IPS-18c (cell line): ENCODE measurements around the gene RTF2.

Experiments used
- H3K4me3 ChIP-seq: 2 replicates; pipeline ENCODE4 v1.7.0; 2013; ENCODE audit warnings: low read depth, mild to moderate bottlenecking, low read length, moderate library complexity; ENCODE audit not compliant: insufficient read depth
- H3K9me3 ChIP-seq: one replicate; pipeline ENCODE4 v1.6.1; 2013; ENCODE audit warnings: mild to moderate bottlenecking, low read length, moderate library complexity; ENCODE audit not compliant: control insufficient read depth, insufficient read depth

The RTF2 gene

DNA sequence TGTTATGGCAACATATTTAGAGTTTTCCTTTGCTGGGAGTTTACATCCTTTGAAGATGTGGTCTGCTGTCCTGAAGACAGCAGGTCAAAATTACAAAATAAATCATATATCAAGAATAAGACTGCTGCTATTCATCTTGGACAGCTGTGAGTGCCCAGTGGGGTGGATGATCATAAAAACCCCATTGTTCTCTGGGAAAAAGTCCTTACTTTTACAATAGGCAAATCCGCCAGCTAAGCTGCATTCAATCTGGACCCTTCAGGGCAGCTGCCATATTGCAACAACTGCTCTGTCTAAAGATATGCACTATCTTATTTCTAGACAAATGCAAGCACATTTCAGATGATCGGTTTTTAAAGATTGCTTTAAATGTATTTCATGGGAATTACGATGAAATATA lies 37.0 kb upstream of the RTF2 start:
- H3K9me3 ChIP-seq = no peaks in the 10 kb centered on the region
- H3K4me3 ChIP-seq = no peak overlapping the region

DNA sequence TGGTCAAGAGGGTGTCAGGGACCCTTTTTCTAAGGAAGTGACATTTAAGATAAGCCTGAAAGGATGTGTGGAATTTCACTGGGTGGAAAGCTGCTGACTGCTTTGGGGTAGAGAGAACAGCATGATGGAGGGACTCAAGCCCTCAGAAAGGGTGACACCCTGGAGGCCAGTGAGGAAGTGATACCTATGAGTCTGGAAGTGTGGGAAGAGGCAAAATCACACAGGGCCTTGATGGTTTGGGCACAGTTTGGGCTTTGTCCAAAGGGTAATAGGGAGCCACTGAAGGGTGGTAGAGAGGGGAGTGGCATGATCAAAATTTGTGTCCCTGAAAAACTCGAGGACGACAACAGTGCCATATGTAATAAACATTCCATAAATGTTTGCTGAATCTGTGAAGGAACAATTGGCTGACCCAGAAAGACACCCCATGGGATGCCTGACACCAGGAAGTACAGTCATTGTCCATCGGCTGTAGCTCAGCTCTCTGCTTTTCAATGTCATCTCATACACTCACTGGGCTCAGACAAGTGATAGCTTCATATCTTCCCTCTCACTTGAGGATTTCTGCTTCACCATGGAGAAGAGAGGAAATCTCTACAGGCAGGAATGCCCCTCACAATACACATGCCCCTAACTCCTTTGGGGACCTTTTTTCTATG lies 35.1 kb upstream of the RTF2 start:
- no peaks in the 10 kb centered on the region for H3K9me3 ChIP-seq
- no peak overlapping the region for H3K4me3 ChIP-seq

DNA sequence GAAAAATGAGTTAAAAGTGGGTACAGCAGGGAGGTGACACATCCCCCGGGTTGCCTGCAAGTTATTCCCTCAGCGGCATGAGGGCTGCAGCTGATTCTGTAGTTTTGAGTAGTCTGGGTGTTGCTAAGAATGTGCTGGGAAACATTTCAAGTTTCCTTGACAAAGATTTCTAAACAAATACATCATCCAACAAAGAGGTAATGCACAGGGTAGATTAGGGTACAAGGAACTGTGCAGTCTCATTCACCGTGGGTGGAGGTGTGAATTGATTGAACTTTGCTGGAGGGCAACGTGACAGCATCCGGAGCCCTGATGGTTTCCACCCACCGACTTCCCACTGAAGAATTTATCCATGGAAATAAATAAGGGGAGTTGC lies 34.6 kb upstream of the RTF2 start:
- no peaks in the 10 kb centered on the region for H3K9me3 ChIP-seq

DNA sequence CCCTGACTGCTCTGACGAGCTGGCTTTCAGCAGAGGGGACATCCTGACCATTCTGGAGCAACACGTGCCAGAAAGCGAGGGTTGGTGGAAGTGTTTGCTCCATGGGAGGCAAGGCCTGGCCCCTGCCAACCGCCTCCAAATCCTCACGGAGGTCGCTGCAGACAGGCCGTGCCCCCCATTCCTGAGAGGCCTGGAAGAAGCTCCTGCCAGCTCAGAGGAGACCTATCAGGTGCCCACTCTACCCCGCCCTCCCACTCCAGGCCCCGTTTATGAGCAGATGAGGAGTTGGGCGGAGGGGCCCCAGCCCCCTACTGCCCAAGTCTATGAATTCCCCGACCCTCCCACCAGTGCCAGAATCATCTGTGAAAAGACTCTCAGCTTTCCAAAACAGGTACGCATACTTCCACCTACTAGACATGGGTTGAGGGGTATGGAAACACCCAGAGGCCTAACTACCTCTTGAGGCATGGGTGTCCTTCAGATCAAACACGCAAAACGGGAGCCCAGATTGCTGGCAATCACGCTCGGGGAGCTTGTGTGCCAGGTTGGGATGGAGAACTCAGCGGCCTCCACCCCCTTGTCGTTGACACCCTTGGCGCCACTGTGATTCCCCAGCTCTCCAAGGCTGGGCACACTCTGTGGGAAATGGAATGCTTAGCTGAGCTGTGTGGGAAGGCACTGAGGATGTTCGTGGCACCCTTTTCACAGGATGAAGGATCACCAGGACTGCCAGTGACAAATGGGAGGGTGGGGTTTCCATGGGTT lies 31.0 kb upstream of the RTF2 start:
- no peaks in the 10 kb centered on the region for H3K9me3 ChIP-seq
- H3K4me3 ChIP-seq = no peak overlapping the region

More for the DNA sequence above, 34.6 kb upstream of the RTF2 start:
- no peak overlapping the region for H3K4me3 ChIP-seq

DNA sequence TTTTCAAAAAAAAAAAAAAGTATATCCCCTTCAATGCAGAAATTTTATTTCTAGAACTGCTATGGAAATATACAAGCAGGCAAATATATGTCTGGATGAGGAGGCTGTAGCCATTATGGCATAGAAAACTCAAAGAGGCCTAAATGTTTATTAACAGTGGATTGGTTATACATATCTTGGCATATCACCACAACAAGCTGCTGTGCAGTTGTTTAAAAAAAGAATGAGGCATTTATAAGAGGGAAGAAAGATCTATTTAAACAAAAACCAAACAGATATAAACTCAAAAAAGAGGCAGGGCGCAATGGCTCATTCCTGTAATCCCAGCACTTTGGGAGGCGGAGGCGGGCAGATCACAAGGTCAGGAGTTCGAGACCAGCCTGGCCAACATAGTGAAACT lies 30.1 kb upstream of the RTF2 start:
- Histone ChIP-seq H3K9me3 (no peaks in the 10 kb centered on the region), H3K4me3 (no peak overlapping the region)

DNA sequence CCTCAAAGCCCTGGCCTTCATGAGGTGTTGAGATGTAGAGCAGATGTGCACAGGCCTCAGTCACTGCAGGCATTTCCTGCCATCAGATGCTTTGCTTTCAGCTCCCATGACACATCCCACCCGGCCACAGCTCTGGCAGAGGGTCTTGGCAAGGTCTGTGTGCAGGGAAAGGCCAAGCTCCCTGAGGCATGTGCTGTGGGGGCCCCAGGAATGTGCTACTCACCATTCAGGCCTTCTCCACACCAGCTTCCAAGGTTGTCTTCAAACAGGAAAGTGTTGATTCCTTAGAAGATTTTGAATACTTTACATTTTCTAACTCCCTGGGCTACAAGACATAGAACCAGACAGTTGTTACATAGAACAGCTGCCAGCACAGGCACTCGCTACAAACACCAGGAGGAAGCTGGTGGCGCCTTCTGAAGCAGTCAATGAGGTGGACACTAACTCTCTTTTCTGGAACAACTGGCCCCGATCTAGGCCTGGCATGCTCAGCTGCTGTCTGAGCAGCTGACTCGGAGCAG lies 28.6 kb upstream of the RTF2 start:
- no peak overlapping the region for H3K4me3 ChIP-seq
- no peaks in the 10 kb centered on the region for H3K9me3 ChIP-seq

DNA sequence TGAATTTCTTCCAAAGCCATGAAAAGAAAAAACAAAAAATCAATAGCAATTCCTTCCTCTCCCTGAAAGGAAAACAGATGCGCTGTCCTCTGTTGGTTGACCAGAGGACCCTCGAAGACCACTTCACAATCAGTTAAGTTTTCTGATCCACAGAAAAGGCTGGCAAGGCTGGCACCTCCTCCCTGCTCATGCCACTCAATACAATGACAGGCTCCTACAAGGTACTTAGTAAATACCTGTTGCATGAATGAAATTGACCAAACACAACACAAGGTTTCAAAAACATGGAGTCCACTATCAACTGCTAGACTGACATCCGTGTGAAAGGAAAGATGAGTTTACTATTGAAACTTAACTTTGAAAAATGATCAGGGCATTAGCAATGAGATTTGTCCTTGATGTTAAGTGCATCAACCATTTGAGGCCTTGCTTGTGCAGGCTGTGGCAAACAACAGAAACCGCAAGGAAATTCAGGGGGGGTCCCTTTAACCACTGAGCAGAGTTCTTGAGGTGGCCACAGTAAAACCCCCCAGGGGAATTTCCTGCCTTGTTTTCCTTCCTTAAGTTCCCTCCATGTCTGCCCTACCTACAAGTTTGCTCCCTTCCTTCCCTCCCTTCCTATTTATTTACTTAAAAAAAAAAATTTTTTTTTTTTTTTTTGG lies 27.9 kb upstream of the RTF2 start:
- Histone ChIP-seq H3K4me3 (no peak overlapping the region), H3K9me3 (no peaks in the 10 kb centered on the region)

DNA sequence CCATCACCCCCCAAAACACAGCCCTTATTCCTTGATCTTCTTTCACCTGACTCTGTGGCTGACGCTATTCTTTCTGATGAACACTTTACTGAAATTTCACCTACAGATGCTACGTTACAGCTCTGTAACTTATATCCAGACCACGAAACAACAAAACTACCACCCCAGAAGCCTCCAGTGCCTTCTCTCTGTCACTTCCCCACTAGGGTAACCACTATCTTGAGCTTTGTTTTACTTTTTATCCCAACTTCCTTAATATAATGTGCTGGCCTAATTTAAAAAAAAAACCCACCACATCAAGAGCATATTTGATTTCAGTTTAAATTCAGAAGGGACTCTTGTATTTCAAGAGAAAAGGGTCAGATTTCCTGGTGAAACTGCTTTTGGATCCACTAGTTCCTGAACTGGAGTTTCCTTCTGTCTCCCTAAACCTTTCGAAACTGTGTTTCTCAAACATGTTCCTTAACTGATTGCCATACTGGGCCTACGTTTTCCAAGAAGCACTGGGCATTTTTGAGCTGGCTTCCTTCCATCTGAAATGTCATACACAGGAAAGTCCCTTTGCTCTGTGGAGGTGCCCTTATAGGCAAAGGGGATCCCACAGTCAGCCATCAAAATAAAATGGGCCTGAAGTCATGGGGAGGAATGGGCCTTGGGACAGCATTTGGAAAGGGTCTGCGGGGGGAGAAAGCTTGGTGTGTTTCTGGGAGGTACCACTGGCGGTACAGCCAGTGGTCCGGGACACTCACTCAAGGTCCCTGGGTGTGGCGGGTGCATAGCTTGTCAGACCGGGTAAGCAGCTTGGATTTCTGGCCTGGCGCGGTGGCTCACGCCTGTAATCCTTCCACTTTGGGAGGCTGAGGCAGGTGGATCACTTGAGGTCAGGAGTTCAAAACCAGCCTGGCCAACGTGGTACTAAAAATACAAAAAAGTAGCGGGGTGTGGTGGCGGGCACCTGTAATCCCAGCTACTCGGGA lies 25.8 kb upstream of the RTF2 start:
- Histone ChIP-seq H3K9me3 (no peaks in the 10 kb centered on the region), H3K4me3 (no peak overlapping the region)

DNA sequence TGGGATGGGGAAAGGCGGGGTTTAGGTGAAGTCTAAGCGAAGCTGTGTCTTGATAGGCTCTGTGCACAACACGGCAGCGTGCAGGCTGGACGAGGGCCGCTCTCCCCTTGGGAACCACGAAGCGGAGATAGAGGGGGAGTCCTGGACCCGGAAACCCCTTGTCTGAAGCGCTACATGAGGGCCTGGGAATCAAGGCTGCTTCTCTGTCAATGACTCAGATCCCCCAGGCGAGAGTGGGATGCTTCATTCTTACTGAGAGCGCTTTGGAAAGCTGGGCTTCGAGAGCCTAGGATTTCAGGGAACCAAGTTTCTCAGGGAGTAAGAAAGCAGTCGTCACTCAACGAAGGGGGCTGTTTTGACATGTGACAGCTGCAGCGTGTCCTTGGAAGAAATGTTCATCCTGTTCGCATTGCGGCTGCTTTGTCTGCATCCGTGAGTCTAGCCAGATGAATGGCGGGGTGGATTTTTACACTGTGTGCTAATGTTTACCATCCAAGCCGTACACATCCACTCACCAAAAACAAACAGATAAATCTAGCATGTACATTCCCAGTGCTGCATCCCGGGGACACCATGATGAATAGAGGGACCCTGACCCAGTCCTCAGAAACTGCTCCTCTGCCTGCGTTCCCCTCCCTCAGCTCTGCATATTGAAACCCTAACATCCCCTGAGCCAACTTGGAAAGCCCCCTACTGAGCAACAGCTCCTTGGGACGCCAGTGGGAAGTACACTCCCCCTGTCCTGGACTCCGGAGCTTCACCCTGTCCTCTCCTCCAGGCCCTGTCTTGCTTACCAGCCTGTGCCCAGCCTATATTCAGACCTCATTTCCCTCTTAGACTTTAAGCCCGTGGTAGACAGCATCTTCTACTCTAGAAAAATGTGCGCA lies 24.5 kb upstream of the RTF2 start:
- Histone ChIP-seq H3K9me3 (no peaks in the 10 kb centered on the region), H3K4me3 (no peak overlapping the region)

DNA sequence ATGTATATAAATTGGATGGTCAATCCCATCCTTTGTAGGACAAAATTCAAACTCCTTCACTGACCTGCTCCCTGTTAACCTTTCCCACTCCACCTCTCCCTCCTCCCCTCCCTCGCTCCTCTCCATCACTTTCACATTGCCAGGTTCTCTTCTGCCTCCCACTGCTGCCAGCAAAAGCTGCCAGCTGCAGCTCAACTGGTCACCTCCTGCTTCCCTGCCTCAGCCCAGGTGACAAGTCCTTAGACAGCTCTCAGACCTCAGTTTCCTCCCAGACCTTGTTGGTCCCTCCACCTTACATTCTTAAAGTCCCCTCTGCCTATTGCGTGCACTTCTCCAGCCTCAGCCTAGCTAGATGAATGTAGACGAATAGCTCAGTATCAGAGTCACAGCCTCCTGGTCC lies 23.3 kb upstream of the RTF2 start:
- H3K9me3 ChIP-seq = no peaks in the 10 kb centered on the region
- H3K4me3 ChIP-seq = no peak overlapping the region

DNA sequence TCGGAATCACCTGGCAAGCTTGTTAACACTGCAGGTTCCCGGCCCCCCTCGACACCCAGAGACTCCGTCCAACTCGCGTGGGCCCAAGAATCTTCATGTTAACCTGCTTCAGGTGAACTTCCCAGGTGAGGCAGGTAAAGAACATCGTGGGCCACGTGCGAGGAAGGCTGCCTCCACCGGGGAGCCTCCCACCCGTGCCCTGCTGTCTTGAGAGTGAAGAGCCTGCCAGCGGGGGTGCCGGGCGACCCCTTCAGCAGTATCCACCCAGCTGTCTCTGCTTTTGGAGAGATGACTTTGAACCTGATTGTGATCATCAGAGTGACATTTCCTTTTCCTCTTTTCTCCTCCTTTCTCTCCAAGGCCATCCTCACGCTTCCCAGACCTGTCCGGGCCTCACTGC lies 22.9 kb upstream of the RTF2 start:
- H3K9me3 ChIP-seq = no peaks in the 10 kb centered on the region
- no peak overlapping the region for H3K4me3 ChIP-seq

DNA sequence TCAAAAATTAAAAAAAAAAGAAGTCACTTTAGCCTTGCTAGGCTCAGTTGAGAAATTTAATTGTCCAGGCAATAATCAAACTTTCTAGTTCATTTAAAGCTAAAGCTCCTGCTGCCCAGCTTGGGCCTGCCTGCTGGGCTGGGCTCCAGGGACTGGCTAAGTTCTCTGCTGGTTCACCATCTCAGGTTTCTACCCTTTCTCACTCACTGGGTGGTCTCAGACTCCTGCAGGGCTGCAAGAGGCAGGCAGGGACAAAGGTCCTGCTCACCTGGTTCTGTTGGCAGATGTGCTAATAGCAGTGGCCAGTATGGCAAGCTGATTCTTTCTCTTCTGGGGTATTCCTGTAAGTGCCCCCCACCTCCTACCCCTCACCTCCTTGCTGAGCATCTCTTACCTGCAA lies 21.2 kb upstream of the RTF2 start:
- H3K4me3 ChIP-seq = no peak overlapping the region
- no peaks in the 10 kb centered on the region for H3K9me3 ChIP-seq

DNA sequence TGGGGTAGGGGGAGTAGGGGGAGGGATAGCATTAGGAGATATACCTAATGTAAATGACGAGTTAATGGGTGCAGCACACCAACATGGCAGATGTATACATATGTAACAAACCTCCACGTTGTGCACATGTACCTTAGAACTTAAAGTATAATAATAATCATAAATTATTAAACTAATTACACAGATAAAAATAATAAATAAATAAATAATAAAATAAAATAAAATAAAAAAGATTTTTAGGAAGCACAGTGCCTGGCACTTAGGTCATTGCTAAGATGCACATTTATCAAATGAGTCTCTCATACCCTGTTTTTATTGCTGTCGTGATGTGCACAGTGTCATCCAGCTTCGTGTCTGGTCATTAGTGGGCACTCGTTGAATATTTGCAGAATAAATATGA lies 19.0 kb upstream of the RTF2 start:
- H3K4me3 ChIP-seq = no peak overlapping the region
- no peaks in the 10 kb centered on the region for H3K9me3 ChIP-seq

DNA sequence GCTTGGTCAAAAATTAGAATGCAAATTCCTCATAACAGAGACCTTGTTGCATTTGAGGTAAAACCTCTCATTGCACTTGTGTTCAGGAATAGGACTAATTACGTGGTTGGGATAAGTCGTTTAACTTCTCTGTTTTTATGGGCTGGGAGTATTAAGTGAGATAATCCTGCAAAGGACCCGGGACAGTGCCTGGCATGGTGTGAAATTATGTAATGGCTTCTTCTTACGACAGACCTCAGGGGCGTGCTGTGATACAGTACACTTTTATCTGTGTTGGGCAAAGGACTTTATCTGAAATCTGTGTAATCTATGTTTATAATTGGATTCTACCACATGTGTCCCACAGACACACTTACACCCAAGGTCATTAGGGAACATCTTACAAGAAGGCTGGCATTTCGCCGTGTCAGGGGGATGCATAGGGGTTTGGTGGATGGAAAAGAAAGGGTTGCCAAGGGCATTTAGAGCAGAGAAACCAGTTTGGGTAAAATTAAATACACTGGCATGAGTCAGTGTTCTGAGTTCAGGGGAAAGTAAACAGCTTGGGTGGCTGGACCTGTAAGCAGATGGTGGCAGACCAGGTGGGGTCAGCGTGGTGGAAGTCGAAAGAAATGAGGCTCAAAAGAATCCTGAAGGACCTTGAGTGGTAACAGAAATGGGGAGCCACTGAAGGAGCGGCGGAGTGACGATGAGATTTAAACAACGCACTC lies 17.2 kb upstream of the RTF2 start:
- no peaks in the 10 kb centered on the region for H3K9me3 ChIP-seq
- H3K4me3 ChIP-seq = no peak overlapping the region

DNA sequence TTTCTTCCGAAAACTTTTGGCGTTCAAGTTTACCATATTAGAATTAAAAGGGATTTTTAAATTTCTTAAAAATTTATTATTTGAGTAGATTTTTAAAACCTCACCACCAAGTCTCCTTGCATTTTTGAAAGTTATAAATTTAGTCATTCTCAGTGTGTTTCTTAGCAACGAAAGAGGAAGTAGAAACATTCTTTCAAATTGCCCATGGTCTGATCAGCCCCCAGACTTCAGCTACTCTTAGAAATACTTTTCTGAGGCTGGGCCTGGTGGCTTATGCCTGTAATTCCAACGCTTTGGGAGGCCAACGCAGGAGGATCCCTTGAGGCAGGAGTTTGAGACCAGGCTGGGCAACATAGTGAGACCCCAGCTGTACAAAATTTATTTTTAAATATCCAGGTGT lies 15.1 kb upstream of the RTF2 start:
- no peaks in the 10 kb centered on the region for H3K9me3 ChIP-seq
- H3K4me3 ChIP-seq = no peak overlapping the region

DNA sequence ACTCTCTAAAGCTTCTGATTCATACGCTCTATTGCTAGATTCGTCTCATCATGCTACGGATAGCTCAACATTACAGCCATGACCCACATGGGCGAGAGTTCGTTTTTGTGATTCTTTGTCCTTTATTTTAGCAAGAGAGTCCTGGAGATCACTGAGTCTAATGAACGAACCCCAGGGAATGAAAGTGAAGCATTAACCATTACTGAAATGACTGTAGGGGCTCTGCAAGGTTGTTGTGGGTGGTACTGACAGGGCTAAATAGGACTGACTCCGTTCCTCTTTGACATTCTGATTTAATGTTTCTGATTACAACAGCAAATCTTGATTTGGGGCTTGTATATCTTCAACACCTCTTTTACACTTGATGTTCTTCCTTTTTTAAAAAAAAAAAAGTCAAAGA lies 13.7 kb upstream of the RTF2 start:
- Histone ChIP-seq H3K4me3 (no peak overlapping the region), H3K9me3 (no peaks in the 10 kb centered on the region)
